GM12864 (cell line): ENCODE results near the gene ATP5ME.

Experiments
- DNase-seq: peaks from one replicate; pipeline ENCODE4 v3.0.0-alpha.2; 2011; ENCODE audit warnings: low read depth
- H3K4me3 ChIP-seq: 2 replicates; pipeline ENCODE4 v1.5.1; 2011; ENCODE audit warnings: mild to moderate bottlenecking, low read depth, low read length, control low read depth
- TF ChIP-seq, protein P1 (sequence below): IDR thresholded peaks from 2 replicates; pipeline ENCODE4 v1.5.1; 2011; ENCODE audit warnings: low read depth, mild to moderate bottlenecking, moderate library complexity, low read length, control low read depth, inconsistent platforms; ENCODE audit errors: missing control alignments

ATP5ME gene

GRCh38 chr4:692771-693554 is 18.9 kb upstream of the ATP5ME start:
- H3K4me3 ChIP-seq: no peak overlapping the region
- DNase-seq: no peak
- TF ChIP-seq, protein P1, sequence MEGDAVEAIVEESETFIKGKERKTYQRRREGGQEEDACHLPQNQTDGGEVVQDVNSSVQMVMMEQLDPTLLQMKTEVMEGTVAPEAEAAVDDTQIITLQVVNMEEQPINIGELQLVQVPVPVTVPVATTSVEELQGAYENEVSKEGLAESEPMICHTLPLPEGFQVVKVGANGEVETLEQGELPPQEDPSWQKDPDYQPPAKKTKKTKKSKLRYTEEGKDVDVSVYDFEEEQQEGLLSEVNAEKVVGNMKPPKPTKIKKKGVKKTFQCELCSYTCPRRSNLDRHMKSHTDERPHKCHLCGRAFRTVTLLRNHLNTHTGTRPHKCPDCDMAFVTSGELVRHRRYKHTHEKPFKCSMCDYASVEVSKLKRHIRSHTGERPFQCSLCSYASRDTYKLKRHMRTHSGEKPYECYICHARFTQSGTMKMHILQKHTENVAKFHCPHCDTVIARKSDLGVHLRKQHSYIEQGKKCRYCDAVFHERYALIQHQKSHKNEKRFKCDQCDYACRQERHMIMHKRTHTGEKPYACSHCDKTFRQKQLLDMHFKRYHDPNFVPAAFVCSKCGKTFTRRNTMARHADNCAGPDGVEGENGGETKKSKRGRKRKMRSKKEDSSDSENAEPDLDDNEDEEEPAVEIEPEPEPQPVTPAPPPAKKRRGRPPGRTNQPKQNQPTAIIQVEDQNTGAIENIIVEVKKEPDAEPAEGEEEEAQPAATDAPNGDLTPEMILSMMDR: no peak

GRCh38 chr4:689723-690122 is 15.6 kb upstream of the ATP5ME start:
- DNase-seq: no peak
- TF ChIP-seq, protein P1: no peak
- H3K4me3 ChIP-seq: no peak overlapping the region

DNA sequence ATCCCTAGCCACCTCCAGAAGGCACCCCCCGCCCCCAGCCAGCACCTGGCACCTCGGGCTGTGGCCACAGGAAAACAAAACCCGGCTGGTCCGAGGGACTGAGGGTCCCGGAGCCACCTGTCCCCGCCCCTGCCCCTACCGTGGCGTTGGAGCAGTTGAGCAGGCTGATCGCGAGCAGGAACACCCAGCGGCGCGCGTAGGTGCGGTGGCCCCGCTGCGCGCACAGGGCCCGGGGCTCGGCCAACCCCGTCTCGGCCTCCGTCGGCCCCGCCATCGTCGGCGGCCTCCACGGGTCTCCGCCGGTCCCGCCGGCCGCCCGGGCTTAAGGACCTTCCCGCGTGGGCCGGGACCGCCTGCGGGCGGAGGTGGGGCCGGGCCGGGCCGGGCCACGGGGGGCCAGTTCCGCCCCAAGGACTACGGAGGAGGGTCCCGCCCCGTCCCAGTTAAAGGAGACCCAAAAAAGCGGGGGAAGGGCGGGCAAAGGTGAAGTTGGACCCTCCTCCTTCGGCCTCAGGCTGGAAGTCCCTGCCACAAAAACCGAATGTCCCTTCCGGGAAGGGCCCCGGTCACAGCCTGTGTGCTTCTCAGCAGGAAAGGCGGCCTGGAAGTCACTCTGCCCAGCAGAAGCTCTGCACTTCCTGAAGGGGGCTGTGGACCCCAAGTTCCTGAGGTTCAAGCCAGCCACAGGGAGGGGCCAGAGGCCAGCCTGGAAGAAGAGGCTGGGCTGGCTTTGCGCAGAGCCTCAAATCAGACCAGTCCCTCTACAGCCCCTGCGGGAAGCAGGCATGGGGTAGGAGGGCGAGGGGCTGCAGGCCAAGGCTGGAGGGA is 15.0 kb upstream of the ATP5ME start, which contains the start of gene SLC49A3:
SLC49A3 (minus strand) TSS at position 298 of the 828 bp plus-strand sequence; CDS start at position 274, 24 bp downstream.
- peak within 1 kb of the TSS; percentile 28 for H3K4me3 ChIP-seq
- DNase-seq: no peak
- TF ChIP-seq, protein P1: no peak

- TF ChIP-seq, protein P1: no peak
- DNase-seq: no peak
- 0 out of 2 replicates have a peak overlapping the region, but pooled peaks have one; percentile 28 for H3K4me3 ChIP-seq
Observed at GRCh38 chr4:687971-688853, 14.1 kb upstream of the ATP5ME start.

DNA sequence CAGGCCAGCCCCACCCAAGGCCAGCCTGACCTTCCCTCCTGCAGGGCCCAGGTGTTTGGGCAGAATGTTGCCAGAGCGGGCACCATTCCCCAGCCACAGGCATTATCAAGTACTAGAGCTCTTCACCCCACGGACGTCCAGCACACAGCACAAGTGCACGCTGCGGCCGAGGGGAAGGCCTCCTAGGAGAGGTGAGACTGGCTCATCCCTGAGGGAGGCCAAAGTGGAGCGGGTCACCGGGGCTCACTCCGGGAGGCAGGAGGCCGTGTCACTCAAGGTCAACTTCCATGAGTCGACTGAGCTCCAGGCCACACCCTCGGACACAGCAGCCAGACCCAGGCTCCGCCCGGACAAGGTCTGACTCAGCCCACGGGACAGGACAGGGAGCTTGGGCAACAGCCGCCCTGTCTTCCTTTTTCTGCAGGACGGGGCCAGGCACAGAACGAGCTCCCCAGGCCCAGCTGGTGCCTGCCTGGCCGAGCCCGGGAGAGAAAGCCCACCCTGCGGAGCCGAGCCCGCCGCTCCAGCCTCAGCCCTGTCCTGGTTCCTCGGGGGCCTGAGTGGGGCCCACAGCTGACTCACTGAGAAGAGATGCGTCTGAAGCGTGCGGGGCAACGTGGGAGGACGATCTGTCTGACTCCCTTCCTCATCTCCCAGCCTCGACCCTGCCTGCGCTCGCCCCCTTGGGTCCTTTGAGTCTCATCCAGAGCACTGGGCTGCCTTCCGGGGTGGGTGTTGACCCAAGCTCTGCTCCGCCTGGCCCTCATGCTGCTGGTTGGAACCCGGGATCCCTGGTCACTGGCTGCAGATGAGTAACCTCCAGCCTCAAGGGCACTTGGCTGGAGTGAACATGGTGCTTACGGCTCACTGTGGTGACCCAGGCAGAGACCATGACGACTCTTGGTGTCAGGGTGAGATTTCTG is 13.2 kb upstream of the ATP5ME start:
- H3K4me3 ChIP-seq: no peak overlapping the region
- TF ChIP-seq, protein P1: no peak
- no peak for DNase-seq
